GM12878 (cell line): Measurements from ENCODE around the gene MMP7. TPM values are rescaled to one million over a fixed set of nuclear protein-coding genes. Genes with fewer than 3 reads are reported as not detected.
A peak's percentile ranks its signal among the peaks of the same experiment; 100 is the strongest.

ENCODE experiments used
- BCL11A ChIP-seq: IDR thresholded peaks from 2 replicates; pipeline ENCODE4 v1.6.1; 2011; ENCODE audit warnings: low read depth, low read length
- BCLAF1 ChIP-seq: fragments of 450-650 bp; IDR thresholded peaks from 2 replicates; pipeline ENCODE4 v1.6.1; 2017; ENCODE audit warnings: antibody characterized with exemption, mild to moderate bottlenecking, moderate library complexity
- BMI1 ChIP-seq: fragments of 450-650 bp; IDR thresholded peaks from 2 replicates; pipeline ENCODE4 v1.6.1; 2016; ENCODE audit warnings: mild to moderate bottlenecking, moderate library complexity, borderline replicate concordance
- CHD1 ChIP-seq: IDR thresholded peaks from 2 replicates; pipeline ENCODE4 v1.6.1; 2012; ENCODE audit warnings: low read depth, low read length, improper control_type of control experiment
- E2F4 ChIP-seq: IDR thresholded peaks from 2 replicates; pipeline ENCODE4 v1.6.1; 2012; ENCODE audit warnings: low read depth, low read length, improper control_type of control experiment
- ESRRA ChIP-seq: IDR thresholded peaks from 2 replicates; pipeline ENCODE4 v1.6.1; 2012; ENCODE audit warnings: mild to moderate bottlenecking, low read length, improper control_type of control experiment
- ETV6 ChIP-seq, 2 experiments: fragments of 450-650 bp in 1 of 2; IDR thresholded peaks in 1 of 2; conservative IDR thresholded peaks in 1 of 2; 2 replicates each; pipeline ENCODE4 v1.6.1; 2014; ENCODE audit warnings: antibody characterized with exemption in 1 of 2, borderline replicate concordance in 1 of 2, low read depth in 1 of 2, mild to moderate bottlenecking in 1 of 2, moderate library complexity in 1 of 2
- FOS ChIP-seq: IDR thresholded peaks from 3 replicates; pipeline ENCODE4 v1.6.1; 2011; ENCODE audit warnings: borderline replicate concordance; ENCODE audit not compliant: insufficient read length; ENCODE audit errors: extremely low read depth
- FOXK2 ChIP-seq: fragments of 450-650 bp; IDR thresholded peaks from 2 replicates; pipeline ENCODE4 v1.6.1; 2017; ENCODE audit warnings: mild to moderate bottlenecking, moderate library complexity
- KAT2A ChIP-seq: conservative IDR thresholded peaks from 2 replicates; pipeline ENCODE4 v1.6.1; 2011; ENCODE audit warnings: low read depth, low read length; ENCODE audit not compliant: control insufficient read depth
- MTA2 ChIP-seq: fragments of 450-650 bp; IDR thresholded peaks from 2 replicates; pipeline ENCODE4 v1.6.1; 2016; ENCODE audit warnings: low read depth, mild to moderate bottlenecking, moderate library complexity
- MTA3 ChIP-seq: IDR thresholded peaks from 2 replicates; pipeline ENCODE4 v1.6.1; 2012; ENCODE audit warnings: low read length, inconsistent platforms, borderline replicate concordance
- NBN ChIP-seq: fragments of 450-650 bp; IDR thresholded peaks from 2 replicates; pipeline ENCODE4 v1.6.1; 2016
- NFYB ChIP-seq: IDR thresholded peaks from 2 replicates; pipeline ENCODE4 v1.6.1; 2011; ENCODE audit warnings: low read depth, mild to moderate bottlenecking, low read length, improper control_type of control experiment, moderate library complexity; ENCODE audit not compliant: insufficient read depth
- SMC3 ChIP-seq: IDR thresholded peaks from 2 replicates; pipeline ENCODE4 v1.6.1; 2011; ENCODE audit warnings: low read length, improper control_type of control experiment, borderline replicate concordance
- WRNIP1 ChIP-seq: IDR thresholded peaks from 2 replicates; pipeline ENCODE4 v1.6.1; 2011; ENCODE audit warnings: low read depth, low read length, improper control_type of control experiment, borderline replicate concordance
- ZBTB11 ChIP-seq: fragments of 450-650 bp; formaldehyde crosslinking; IDR thresholded peaks from 2 replicates; pipeline ENCODE4 v1.5.0; 2022; ENCODE audit warnings: mild to moderate bottlenecking, missing genetic modification characterization
- ZBTB40 ChIP-seq: fragments of 450-650 bp; IDR thresholded peaks from 2 replicates; pipeline ENCODE4 v1.6.1; 2016; ENCODE audit warnings: mild to moderate bottlenecking, moderate library complexity, borderline replicate concordance
- ZZZ3 ChIP-seq: IDR thresholded peaks from 2 replicates; pipeline ENCODE4 v1.6.1; 2011; ENCODE audit warnings: low read depth; ENCODE audit not compliant: control insufficient read depth, insufficient read length
- polyA plus RNA-seq, 11 experiments: library from polyadenylated mRNA; depleted of rRNA in 4 of 11; unstranded in 6 of 11; stranded (reverse) in 5 of 11; fragments of >200 nt; fragmentation: Nextera tagmentation in 4 of 11; fragmentation: Illumina TruSeq in 1 of 11; extraction: Ambion mirVana in 4 of 11; extraction: Trizol in 1 of 11; gene quantifications; 1 replicate in 1 of 11; 2 replicates in 10 of 11; pipeline versions ENCODE4 v1.2.1 to v1.2.3, GENCODE V29; 2011 to 2016; ENCODE audit warnings: inconsistent platforms in 2 of 11, missing spikeins in 2 of 11, low read depth in 1 of 11
- total RNA-seq, 4 experiments: library from RNA; depleted of rRNA in 3 of 4; stranded (reverse); fragments of >200 nt in 3 of 4; fragmentation: Illumina TruSeq in 1 of 4; extraction: Trizol in 1 of 4; gene quantifications; 2 replicates each; pipeline versions ENCODE4 v1.2.1 to v1.2.3, GENCODE V29; 2013 to 2021

MMP7 gene
- total and polyA plus RNA-seq, 10 of the 15 experiments (the other 5 are each of a cell fraction or from before 2014, with no cell fraction given), result 0.63 to 18.0 (median 1.1) TPM

- TF ChIP-seq ETV6 (conservative IDR thresholded peaks at IDR 0.05 in 1 of 2, IDR thresholded peaks at IDR 0.05 in 1 of 2; ENCODE audit: borderline replicate concordance in 1 of 2, low read depth in 1 of 2) (peak in 1 of 2 experiments; percentile 88; a peak in 1 of 4 replicates), BCL11A (peak; percentile 89), FOXK2 (no peak), E2F4 (no peak), MTA2 (peak; percentile 97), ZBTB11 (CRISPR knock-in tag) (no peak), NFYB (no peak), FOS (no peak), MTA3 (peak; percentile 68), NBN (peak; percentile 86), ZZZ3 (no peak), SMC3 (peak; percentile 22; the same call in 1 of the 2 replicates), WRNIP1 (no peak), ZBTB40 (no peak), CHD1 (no peak), BMI1 (peak; percentile 85), KAT2A (no peak), BCLAF1 (no peak), ESRRA (no peak)
These were observed 16.4 kb upstream of the MMP7 start (continued) for GRCh38 chr11:102546923-102547471.
